GM19328 (cell line): ENCODE measurements around the gene SPTBN4.
"Not testable (repeated sequence)": the region's sequence is repeated elsewhere in the genome, so short reads cannot be mapped to it uniquely, and the experiment has no call there.

Source experiments
- ATAC-seq: cut with Tn5 transposase; IDR thresholded peaks from one replicate; pipeline ENCODE4 v1.9.1; 2021; ENCODE audit warnings: mild to moderate bottlenecking, moderate library complexity; ENCODE audit not compliant: unreplicated experiment

The SPTBN4 gene

GRCh38 chr19:40528078-40528477 is 61.3 kb downstream of the SPTBN4 start:
- ATAC-seq: no peak

DNA sequence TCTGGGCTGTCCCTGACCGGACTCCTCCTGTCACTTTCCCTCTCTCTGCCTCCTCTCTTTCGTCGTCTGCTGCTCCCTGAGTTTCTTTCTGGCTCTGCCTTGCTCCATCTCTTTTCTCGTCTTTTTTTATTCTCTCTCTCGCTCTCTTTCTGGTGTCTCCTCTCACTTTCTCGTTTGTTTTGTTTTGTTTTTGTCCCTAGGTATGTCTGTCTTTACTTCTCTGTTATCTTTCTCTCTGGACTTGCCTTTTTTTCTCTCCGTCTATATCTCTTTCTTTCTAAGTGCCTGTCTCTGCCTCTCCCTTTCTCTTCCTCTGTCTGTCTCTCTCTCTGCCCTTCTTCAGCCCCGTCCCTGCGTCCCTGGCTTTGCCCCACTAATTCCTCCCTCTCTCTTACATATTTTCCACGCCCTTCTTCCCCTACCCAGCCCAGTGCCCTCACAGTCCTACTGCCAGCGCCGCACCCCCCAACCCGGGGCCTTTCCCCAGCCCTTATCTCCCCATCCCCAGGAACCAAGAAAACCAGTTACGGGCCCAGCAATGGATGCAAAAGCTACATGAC is 61.8 kb downstream of the SPTBN4 start:
- ATAC-seq: no peak

DNA sequence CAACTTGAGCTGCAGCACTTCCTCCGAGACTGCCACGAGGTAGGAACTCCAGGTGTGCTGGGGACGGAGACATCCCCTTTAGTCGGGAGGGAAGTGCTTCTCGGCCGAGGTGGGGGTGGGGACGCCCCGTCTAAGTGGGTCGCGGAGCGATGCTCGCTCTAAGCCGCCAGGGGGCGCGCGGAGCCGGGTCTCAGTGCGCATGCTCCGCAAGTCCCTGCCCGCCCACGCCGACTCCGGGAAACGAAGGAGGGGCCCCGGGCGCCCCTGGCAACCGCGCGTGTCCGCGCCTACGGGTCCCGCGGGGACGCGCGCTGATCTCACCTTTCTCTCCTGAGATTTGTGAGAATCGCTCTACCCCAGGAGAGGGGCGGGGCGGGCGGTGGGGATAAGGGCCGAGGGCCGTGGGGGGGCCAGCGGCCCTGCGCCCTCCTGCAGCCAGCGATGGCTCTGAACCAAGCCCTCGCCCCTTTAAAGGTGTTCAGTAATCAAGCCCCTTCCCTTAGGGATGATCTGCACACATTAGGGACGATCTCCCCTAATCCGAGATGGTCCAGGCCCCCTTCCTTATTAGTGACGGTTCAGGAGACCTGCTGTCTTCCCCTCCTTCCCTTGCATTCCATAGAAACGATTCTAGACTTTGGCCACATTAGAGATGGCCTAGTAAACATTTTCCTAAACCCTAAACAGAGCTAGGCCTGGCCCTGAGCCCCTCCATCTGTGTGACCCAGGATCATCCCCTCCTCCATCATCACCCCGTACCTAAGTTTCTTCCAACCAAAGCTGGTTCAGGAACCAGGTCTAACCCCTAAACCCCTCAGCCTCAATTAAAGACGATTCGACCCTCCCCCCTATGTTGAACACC is 62.5 kb downstream of the SPTBN4 start:
- ATAC-seq: no peak

DNA sequence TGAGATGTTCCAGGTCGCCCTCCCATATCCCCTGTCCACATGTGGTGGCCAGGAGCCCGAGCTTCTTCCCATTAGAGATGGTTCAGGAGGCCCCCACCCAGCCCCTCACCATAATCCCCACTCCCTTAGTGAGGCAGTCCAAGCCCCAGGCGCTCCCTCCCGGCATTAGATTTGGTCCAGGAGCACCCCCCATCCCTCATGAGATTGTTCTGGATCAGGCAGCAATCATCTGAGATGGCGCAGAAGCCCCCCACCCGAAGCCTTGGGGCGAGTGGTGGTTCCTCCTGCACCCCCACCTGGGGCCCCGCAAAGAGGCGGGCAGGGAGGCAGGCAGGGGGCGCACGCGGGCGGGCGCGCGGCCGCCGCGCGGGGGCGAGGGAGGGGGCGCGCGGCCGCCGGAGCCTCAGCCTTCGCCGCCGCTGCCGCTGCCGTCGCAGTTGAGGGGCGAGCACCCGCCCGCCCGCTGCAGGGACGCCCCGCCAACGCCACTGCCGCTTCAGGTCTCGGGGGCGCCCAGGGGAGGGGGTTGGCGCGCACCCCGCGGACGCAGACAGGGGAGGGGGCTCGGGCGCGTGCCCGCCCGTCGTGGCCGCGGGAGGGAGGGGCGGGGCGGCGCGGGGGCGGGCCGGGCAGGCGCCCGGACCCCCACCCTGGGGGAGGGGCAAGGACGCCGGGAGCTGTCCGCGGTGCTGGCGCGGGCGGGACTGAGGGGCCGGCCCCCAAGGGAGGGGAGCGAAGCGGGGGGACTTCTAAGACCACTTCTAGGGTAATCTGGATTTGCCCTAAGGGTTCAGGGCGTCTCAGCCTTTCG is 63.5 kb downstream of the SPTBN4 start:
- ATAC-seq: no peak

DNA sequence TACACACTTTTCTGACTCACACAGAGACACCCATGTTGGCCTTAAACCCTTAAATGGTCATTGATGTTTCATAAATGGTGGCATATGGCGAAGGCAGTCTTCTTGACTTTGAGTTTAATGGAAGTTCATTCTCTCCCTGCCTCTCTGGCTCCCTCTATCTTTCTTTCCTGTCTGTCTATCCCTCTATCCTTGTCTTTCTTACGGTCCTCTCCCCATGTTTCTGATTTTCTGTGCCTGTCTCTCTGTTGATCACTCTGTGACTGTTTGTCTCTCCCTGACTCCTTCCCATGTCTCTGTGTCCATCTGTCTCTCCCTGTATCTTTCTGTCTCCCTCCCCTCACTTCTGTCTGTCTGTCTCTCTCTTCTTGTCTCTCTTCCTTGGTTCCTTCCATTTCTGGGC is 66.7 kb downstream of the SPTBN4 start:
- ATAC-seq: no peak

DNA sequence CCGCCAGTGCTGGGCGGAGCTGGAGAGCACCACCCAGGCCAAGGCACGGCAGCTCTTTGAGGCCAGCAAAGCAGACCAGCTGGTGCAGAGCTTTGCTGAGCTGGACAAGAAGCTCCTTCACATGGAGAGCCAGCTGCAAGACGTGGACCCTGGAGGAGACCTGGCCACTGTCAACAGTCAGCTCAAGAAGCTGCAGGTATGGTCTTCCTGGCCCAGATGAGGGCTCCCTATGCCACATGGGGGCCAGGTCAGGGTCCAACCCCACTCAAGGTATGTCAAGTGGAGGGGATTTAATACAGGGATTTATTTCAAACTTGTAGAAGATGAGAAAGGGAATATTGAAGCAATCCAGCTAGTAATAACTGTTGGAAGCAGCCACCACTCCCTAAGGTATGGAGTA is 67.3 kb downstream of the SPTBN4 start:
- ATAC-seq: no peak

- ATAC-seq: no peak
Measured at GRCh38 chr19:40539070-40539469, 72.3 kb downstream of the SPTBN4 start.

- ATAC-seq: no peak
Measured at GRCh38 chr19:40542202-40542859, 75.5 kb downstream of the SPTBN4 start.

- no peak for ATAC-seq
Measured at GRCh38 chr19:40543029-40543597, 76.3 kb downstream of the SPTBN4 start.

GRCh38 chr19:40546153-40546841 is 79.5 kb downstream of the SPTBN4 start:
- ATAC-seq: not testable (repeated sequence)

DNA sequence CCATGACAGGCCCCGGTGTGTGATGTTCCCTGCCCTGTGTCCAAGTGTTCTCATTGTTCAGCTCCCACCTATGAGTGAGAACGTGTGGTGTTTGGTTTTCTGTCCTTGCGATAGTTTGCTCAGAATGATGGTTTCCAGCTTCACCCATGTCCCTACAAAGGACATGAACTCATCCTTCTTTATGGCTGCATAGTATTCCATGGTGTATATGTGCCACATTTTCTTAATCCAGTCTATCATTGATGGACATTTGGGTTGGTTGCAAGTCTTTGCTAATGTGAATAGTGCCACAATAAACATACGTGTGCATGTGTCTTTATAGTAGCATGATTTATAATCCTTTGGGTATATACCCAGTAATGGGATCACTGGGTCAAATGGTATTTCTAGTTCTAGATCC is 80.4 kb downstream of the SPTBN4 start:
- ATAC-seq: not testable (repeated sequence)

- ATAC-seq: no peak
Measured at GRCh38 chr19:40547836-40548235, 81.0 kb downstream of the SPTBN4 start.

DNA sequence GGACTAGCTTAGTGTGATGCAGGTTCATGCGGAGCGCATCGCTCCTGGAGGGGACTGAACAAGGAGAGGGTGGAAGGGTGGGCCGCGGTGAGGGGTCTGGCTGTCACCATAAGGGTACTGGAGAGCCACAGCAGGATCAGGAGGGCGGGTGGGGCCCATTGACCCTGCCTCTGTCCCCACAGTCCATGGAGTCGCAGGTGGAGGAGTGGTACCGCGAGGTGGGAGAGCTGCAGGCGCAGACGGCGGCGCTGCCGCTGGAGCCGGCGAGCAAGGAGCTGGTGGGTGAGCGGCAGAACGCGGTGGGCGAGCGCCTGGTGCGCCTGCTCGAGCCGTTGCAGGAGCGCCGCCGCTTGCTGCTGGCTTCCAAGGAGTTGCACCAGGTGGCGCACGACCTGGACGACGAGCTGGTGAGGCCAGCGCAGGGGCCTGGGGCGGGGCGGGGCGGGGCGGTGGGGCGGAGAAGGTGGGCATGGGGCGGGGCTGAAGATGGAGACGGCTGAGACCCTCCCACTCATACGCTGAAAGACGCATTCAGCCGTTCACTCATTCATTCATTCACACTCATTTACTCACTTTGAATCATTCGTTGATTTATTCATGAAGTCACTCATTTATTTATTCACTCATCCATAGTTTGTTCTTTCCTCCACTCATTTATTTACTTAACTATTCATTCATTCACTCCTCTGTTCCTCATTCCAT is 82.4 kb downstream of the SPTBN4 start:
- ATAC-seq: no peak

DNA sequence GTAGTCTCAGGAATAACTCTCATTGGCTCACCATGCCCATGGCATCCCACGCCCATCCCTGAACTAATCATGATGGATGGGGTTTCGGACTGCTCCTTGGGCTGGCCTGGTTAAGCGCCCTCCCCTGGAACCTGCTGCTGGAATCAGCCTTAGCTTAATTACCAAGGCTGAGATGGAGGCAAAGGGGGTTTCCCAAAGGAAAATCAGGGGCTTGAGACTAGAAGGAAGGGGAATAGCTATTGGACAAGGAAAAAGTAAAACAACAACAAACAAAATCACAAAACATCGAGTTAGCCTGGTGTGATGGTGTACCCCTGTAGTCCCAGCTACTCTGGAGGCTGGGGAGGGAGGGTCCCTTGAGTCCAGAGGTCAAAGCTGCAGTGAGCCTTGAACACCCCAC is 84.2 kb downstream of the SPTBN4 start:
- no peak for ATAC-seq

DNA sequence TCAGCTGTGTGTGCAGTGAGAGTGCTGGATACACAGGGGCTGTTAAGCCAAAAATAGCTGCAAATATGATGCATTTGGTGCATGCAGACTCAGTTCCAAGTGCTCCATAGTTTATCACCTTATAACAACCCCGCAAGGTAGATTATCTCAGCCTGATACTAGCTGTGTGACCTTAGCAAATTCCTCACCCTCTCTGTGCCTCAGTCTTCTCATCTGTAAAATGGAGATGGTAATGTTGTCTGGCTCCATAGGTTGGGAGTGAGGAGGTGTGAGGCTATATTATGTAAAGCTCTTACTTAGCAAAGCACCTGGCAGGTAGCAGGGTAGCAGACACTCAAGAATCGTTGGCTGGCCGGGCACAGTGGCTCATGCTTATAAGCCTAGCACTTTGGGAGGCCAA is 86.0 kb downstream of the SPTBN4 start:
- ATAC-seq: no peak

- no peak for ATAC-seq
Measured at GRCh38 chr19:40553885-40554857, 87.4 kb downstream of the SPTBN4 start.

DNA sequence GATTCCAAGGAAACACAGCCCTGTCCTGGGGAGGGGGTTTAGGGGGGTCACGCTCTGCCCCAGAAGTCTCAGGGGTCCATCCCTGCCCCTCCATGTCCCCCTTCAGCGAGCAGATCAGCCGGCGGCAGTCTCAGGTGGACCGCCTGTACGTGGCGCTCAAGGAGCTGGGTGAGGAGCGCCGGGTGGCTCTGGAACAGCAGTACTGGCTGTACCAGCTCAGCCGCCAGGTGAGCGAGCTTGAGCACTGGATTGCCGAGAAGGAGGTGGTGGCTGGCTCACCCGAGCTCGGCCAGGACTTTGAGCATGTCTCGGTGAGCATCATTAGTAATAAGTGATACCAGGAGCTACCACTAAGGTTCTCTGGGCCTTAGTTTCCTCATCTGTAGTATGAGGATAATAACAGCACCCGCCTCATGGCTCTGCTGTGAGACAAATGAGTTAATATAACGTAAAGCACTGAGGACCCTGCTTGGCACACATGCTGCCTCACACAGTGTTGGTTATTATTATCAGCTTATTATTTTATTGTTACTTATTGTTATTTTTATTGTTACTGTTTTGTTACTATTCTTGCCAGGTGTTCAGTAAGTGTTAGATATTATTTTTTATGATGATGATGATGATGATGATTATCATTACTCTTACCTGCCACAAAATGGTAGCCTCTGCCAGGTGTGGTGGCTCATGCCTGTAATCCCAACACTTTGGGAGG is 89.3 kb downstream of the SPTBN4 start:
- no peak for ATAC-seq

DNA sequence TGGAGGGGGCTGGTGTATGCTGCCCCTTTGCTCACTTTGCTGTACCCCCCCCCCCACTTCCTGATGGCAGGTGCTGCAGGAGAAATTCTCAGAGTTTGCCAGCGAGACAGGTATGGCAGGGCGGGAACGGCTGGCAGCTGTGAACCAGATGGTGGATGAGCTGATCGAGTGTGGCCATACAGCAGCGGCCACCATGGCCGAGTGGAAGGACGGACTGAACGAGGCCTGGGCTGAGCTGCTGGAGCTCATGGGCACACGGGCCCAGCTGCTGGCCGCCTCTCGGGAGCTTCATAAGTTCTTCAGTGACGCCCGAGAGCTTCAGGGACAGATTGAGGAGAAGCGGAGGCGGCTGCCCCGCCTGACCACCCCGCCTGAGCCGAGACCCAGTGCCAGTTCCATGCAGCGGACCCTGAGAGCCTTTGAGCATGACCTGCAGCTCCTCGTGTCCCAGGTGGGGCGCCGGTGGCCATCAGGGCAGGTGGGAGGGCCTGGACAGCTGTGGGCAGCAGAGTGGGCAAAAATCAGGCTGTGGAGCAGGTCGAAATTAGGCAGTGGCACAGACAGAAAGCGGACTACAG is 90.2 kb downstream of the SPTBN4 start:
- ATAC-seq: no peak
